ENCODE results near the gene HMG20A.
A peak's percentile ranks its signal among the peaks of the same experiment; 100 is the strongest.
"Not testable (repeated sequence)": the region's sequence is repeated elsewhere in the genome, so short reads cannot be mapped to it uniquely, and the experiment has no call there.

Gene HMG20A

GRCh38 chr15:77409259-77410156, 11.2 kb upstream of the HMG20A start:
- DNase-seq, result no peak

- not testable (repeated sequence) for DNase-seq
These were observed 10.6 kb upstream of the HMG20A start for GRCh38 chr15:77410157-77410500.

DNA sequence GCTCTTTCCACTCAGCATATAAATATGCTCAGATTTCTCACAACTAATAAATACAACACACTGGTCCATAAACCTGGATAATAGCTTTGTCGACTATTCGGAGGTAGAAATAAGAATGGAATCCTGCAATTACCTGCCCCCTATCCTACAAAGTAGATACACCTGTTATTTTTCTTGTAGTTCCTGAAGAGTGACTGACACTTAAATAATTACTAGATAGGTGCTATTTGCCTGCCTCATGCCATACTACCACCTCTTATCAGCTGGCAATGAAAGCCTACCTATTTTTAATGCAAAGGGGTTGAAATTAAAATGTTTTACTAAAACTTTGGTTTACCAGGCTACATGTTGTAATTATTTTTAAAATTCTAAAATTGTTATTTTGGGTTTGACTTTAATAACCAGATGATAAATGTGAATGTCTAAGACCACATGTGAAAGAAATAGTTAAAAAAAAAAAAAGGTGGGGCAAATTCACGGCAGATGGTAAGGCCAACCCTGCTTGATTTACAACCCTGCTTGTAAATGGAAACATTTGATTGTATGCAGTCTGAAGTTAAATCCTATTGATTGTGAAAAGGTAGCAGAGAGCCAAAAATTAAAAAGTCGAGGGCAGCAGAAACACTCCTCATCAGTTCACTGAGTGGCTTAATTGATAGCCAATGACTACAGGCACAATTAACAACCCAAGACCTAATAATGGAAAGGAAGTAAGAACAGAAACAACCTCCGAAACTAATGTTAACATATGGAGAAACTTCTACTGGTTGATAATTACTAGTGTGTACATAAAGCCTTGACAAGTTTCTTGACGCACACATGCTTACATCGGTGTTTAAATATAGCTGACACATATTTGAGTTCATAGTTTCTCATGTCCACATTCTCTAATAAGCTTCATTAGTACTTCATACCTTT, 9.7 kb upstream of the HMG20A start:
- DNase-seq, result no peak

DNA sequence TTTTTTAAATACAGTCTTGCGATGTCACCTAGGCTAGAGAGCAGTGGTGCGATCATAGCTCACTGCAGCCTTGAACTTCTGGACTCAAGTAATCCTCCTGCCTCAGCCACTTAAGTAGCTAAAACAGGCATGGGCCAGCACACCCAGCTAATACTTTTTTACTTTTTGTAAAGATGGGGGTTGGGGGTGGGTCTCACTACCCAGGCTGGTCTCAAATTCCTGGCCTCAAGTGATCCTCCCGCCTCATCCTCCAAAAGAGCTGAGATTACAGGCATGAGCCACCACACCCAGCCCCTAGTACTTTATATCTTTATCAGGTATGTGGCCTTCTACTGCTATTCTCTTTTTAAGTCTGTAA, 9.1 kb upstream of the HMG20A start:
- no peak for DNase-seq

GRCh38 chr15:77412972-77413698, 7.6 kb upstream of the HMG20A start:
- DNase-seq, result no peak

DNA sequence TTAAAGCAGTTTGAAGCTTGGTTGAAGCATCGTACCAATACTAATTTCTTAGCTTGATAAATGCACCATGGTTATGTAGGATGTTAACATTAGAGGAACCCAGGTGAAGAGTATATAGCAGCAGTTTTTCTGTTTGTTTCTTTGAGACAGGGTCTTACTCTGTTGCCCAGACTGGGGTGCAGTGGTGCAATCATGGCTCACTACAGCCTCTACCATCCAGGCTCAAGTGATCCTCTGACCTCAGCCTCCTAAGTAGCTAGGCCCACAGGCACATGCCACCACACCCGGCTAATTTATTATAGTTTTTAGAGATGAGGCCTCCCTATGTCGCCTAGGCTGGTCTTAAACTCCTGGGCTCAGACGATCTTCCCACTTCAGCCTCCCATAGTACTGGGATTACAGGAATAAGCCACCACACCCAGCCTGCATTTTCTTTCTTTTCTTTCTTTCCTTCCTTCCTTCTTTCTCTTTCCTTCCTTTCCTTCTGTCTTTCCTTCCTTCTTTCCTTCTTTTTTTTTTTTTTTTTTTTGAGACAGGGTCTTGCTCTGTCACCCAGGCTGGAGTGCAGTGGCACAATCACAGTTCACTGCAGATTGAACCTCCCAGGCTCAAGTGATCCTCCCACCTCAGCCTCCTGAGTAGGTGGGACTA, 6.9 kb upstream of the HMG20A start:
- no peak for DNase-seq

- no peak for DNase-seq
These were observed 5.8 kb upstream of the HMG20A start for GRCh38 chr15:77414789-77415442.

DNA sequence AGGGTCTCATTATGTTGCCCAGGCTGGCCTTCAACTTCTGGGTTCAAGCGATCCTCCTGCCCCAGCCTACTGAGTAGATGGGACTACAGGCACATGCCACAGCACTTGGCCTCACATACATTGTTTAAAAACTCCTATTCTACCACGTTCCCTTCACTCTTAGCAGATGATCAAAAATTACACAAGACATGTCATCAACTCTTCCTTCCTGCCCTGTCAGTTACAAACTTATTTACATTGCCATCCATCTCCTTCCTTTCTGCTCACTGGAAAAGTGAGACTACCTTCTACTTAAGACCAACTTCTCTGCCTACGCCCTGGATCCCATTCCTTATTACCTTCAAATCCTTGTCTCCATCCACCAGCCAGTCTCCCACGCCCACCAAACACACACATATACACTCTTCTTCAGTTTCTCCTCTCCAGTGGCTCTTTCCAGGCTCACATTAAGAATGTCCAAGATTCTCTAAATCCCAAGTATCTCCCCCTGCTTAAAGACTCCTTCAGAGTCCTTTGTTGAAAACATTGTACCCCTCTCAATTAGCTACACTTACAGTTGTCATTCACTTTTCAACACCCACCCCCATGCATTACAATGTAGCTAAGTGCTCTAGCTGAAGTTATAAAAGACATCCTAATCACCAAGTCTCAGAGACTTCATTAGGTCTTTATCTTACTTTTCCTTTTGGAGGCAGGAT, 5.1 kb upstream of the HMG20A start:
- DNase-seq, result no peak

DNA sequence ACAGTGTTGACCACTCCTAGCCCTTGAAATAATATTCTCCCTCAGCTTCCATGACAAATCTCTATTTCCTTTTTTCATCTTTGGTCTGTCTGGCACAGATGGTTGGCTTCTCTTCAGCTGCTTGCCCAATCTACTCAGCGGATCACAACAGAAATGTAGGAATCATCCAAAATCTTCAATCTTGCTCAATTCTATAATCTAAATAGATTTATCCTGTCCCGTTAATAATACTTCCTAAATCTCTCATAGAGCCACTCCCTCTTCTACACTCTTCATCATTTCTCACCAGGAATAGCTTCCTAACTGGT, 4.6 kb upstream of the HMG20A start:
- no peak for DNase-seq

DNA sequence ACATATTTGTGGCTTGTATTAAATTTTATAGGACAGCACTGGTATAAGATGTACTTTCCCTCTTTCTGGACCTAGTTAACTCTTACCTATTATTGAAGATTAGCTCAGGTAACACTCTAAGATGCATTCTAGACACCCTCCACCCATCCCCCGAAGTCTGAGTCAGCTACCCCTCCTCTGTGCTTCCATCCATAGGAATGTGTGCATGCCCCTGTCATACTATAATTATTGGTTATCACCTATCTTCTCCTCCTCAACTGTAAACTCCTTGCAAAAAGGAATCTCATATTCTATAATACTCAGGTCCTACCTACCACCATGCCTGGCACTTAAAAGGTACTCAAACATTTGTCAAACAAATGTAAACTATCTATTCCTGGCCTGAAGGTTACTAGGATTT, 3.7 kb upstream of the HMG20A start:
- no peak for DNase-seq

DNA sequence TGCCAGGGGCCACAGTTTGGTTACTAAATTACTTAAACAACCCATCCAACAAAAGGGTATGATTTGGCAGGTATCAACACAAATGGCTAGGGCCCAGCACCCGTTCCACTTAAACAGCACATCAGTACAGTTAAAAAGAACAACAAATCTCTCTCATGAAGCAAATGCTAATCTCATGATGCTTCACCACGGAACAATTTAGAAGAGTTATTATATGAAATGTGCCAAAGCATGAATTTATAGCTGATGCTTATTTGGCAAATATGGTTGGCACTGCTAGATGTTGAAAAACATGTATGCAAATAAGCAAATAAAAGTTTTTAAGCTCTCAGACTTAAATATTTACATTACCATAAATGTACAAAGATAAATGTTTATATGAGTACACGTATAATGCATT, 3.1 kb upstream of the HMG20A start:
- no peak for DNase-seq

GRCh38 chr15:77418391-77418965, 2.2 kb upstream of the HMG20A start:
- DNase-seq, result no peak

DNA sequence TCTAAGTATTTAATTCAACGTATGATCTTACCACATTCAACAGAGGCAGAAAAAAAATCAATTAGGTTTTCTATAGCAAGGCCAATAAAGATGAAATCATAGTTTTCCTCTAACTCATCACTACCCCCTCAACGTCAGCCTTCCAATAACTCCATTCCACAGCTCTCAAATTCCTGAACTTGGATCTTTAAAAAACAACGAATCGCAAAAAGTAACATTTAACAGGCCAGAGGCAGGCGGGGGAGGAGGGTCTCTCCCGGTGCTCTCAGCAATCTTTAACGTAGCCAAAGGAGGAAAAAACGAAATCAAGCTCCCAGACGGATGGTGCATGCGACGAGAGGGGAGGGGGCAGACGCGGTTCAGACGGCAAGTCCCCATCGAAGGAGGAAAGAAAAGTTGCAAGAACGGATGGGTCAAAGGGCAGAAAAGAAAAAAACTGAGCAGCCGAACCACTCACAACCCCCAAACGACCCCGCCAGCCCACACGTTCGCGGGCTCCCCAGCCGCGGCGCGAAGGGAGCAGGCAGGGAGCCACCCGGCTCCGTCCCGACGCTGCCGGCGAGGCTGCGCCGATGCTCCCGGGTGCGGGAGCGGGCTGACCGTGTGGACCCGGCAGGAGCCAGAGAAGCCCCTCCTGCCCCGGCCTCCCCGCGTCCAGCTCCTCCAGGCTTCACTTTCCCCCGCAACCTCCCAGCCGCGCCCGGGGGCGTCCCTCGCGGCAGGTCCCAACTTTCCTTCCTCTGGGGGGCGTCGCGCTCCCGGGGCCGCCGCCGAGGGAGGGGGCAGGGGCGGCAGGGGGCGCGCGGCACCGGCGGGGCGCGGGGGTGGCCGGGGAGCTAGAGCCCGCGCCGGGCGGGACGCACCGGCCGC, 1.5 kb upstream of the HMG20A start:
- peak; percentile 80 for DNase-seq

- DNase-seq, result peak; percentile 100
These were observed 665 bp upstream of the HMG20A start, which contains the start of gene PEAK1 for GRCh38 chr15:77419836-77420609. TSS of gene PEAK1 (minus strand) at chr15:77420104. CDS start at chr15:77181926, 238,178 bp downstream.

DNA sequence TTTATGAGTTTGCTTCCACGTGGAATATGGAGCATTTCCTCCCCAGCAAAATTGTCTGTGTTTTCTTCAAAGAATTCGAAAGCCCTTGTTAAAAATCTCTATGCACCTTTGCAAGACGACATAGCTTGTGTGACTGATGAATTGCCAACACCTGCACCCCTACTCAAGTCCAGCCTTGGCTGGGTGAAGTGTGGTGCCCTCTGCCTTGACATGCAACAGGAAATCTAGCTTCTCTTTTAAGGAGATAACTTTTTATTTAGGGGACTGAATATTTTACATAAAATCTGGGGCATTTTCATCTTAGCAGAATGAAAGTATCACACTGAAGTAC, 647 bp downstream of the HMG20A start:
- DNase-seq, result peak; percentile 65

DNA sequence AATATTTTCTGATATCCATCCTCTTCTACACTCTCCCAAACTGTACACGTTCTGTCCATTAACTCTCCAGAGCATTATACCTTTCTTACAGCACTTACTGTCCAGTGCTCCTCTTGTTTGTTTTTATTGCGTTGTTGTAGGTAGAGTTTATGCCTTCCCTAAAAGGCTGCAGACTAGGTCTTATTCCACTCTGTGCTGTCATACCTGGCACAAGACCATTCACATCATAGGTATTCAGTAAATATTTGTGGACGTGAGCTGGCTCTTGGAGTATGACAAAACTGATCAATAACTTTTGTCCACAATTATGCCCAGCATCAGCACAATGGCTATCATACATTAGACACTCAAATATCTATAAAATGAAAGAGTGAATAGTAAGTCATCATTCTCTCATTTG, 4.4 kb downstream of the HMG20A start:
- no peak for DNase-seq

DNA sequence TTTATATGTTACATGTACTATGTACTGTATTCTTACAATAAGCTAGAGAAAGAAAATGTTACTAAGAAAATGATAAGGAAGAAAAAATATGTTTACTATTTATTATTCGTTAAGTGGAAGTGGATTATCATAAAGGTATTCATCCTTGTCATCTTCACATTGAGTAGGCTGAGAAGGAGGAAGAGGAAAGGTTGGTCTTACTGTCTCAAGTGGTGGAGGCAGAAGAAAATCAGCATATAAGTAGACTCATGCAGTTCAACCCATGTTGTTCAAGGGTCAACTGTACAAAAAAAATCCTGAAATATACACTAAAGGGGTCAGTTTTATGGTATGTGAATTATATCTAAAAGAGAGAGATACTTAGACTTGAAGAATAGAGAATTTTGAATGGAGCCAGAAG, 5.7 kb downstream of the HMG20A start:
- DNase-seq, result no peak

- DNase-seq, result no peak
These were observed 6.2 kb downstream of the HMG20A start for GRCh38 chr15:77426871-77427270.

DNA sequence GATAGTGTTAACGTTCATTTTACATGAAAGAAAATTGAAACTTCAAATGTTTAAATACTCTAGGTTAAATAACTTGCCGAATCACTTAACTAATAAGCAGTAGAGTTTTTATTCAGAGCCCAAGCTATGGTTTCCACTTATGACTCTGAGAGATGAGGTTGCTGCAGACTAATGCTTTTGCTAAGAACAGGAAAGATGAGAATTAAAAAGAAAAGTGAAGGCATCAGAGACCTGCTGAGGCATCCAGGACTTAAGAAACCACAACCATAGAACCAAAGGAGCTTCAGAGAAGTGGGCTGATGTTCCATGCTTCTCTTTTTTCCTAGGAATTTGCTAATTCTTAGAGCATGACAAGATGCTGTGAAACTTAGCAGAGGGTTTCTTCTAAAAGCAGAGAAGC, 9.5 kb downstream of the HMG20A start:
- DNase-seq, result no peak

DNA sequence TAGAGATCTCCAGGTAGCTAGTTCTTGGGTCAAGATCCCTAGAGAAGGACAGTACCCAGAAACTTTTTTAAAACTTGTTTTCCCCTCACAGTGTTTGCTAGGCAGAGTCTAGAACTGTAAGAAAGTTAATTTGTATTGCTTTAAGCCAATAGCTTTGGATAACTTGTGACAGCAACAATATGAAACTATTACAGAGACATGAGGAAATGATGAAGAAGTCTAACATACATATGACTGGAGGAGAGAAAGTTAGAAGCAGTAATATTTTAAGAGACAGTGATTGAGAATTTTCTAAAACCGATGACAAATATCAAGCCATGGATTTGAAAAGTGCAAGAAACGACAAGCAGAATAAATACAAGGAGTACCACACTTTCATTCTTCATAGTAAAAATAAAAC, 10.0 kb downstream of the HMG20A start:
- no peak for DNase-seq

Data from activated effector memory CD4-positive, alpha-beta T cell treated with anti-CD3 and anti-CD28 coated beads, Interleukin-2, amount 50 U/mL, for 16 hours (primary cell).